ENCODE measurements around the gene TEKT3.

The TEKT3 gene

DNA sequence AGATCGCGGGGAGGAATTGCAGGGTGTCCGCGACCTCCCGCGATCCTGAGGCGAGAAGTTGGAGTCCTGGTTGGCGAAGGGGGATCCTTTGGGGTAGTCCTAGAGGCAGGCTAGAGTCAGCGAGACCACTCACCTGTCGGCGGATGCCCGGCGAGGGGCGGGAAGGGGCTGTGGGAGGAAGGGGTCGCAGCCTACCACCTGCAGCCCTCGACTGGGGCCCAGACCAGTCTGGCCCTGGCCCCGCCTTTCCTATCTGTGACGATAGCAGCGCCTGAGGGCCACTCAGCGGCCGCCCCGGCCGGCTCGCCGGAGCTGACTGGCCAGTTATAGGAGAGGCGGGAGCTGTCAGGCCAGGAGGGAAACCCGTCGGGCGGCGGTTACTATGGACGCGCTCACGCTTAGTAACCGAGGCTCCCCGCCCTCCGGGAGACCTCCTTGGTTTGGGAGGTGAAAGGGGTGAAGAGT is at the start of gene TEKT3:
TEKT3 (minus strand) TSS at position 213 of the 465 bp plus-strand sequence. CDS start 10,012 bp downstream, outside the sequence.
- DNase-seq = no peak

DNA sequence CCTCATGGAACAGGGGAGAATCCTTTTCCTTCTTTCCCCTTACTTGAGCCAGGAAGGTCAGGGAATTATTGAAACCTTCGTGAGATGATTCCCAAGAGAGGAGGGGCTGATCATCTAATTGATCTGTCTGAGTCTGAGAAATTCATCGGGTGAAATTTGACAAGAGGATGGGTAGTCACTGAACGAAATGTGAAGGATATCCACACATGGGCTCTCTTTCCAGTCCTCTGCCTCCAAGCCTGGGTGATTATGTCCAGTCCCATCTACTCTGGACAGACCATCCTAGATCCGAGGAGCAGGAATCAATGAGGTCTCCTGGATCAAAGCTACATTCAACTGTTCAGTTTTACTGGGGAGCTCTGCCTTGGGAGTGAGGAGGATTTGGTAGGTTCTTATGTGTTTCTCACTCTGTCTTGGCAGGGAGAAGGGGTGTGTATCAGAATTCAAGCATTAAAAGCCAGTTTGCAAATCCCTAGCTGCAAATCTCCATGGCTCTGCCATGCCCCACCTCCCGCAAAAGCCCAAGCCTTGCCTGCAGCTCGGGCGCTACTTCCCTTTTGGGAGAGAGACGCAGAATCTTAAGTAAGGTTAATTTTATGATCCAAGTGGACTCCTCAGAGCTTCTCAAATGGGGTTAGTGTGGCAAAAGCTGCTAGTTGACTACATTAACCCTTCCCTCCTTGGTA is 47.1 kb upstream of the TEKT3 start:
- no peak for DNase-seq

DNA sequence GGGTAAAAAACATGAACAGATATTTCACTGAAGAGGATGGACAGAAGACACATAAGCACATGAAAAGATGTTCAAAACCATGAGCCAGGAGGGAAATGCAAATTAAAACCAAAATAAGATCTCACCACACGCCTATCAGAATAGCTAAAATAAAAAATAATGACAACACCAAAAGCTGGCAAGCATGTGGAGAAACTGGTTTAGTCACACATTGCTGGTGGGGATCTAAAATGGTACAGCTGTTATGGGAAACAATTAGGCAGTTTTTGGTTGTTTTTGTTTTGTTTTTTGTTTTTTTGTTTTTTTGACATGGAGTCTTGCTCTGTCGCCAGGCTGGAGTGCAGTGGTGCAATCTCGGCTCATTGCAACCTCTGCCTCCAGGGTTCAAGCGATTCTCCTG is 44.7 kb upstream of the TEKT3 start:
- no peak for DNase-seq

DNA sequence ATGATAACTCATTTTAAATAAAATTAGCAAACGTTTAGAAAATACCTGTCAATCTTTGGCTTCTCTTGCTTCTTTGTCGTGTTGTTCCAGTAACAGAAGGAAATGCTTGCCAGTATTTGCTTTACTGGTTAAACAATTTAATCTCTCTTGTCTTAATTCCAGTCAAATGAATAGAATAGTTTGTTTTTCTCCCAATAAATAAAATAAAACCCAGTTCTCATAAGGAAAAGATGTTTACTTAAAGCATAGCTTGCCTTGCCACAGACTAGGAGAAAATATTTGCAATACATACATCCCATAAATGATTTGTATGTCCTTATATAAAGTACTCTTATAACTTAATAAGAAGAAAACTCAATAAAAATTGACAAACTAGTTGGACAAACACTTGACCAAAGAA is 43.9 kb upstream of the TEKT3 start:
- no peak for DNase-seq

GRCh38 chr17:15384142-15384787 is 42.9 kb upstream of the TEKT3 start:
- DNase-seq = no peak

DNA sequence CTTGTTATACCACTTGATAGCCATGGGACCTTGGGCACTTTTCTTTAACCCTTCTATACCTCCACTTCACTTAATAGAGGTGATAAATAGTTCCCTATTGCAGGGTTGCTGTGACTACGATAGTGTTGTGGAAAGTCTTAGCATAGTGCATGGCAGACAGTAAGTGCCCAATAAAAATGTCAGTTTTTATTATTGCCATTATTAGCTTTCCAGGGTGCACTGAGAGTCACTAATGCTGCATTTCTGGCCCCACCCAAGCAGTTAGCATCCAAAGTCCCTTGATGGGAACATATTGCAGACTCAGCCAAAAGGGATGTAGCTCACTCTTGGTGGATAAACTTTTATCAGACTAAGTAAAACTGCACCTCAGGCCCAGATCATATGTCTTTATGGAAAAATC is 41.5 kb upstream of the TEKT3 start:
- no peak for DNase-seq

DNA sequence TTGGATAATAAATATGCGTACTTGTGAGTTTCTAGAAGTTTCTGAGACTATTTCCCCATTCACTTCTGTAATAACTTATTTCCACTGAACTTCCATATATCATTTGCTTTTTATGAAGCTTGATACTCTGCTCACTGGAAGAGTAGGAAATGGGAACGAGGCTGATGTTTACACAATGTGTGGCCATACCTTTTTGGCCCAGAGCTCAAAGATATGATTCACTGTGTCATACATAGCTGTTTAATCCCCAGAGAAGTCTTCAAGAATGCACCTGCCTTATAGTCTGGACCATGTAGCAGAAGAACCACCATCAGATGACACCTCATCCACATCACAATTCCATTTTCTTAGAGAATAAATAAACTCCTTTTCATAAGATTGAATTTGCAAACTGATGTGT is 40.3 kb upstream of the TEKT3 start:
- no peak for DNase-seq

DNA sequence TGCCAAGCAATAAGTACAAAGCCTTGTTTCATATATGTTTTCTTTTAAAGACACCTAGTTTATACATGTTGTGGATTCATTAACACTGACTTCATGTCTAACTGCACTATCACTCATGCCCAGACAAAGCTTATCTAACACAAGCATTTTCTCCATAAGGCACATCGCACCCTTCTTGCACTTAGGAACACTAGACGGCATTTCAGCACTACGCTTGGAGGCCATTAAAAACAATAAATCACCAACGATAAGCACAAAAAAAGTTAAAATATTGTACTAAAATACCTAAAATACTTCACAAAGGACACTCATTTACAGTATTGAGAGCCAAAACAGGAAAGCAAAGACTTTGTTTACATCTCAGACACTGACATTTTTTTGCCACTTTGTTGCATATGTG is 39.0 kb upstream of the TEKT3 start:
- DNase-seq = no peak

DNA sequence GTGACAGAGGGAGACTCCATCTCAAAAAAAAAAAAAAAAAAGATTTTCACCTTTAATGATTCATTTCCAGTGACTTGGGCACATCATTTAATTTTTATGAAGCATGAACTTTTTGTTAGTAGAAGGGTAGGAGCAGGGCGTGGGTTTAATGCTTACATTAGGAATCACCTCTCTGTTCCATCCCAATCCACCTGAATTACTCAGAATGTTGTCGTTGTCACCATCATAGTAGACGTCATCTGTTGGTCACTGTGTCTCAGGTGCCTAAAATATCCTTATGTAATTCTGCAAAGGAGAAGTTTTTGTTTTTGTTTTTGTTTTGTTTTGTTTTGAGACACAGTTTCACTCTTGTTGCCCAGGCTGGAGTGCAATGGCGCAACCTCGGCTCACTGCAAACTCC is 38.3 kb upstream of the TEKT3 start:
- DNase-seq = no peak

GRCh38 chr17:15378243-15378642 is 36.8 kb upstream of the TEKT3 start:
- DNase-seq = no peak

GRCh38 chr17:15377616-15378015 is 36.2 kb upstream of the TEKT3 start:
- DNase-seq = no peak

- DNase-seq = no peak
These were observed 35.8 kb upstream of the TEKT3 start for GRCh38 chr17:15377200-15377599.

DNA sequence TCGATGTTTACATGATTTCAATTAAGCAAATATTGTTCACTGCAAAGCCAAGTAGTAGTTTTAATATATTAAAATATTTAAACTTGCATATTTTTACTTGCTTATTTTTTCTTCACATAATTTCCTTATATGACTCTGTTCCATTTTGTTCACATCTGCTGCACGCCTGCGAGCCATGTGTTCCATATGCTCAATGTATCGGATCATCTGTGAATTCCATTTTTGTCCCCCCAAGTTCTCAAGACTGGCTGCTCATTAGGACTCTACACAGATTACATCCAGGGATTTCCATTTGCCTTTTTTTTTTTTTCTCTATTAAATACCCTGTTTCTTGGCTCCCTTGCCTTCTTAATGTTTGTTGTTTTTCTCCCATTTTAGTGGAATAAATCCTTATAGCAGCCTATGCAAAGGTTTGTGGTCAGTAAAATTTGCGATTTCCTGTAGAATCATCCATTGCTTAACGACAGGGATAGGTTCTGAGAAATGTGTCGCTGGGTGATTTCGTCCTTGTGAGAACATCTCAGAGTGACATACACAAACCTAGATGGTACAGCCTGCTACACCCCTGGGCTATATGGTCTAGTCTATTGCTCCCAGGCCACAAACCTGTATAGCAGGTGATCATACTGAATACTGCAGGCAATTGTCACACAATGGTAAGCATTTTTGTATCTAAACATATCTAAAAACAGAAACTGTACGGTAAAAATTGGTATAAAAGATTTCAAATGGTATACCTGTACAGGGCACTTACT is 30.2 kb upstream of the TEKT3 start:
- DNase-seq = no peak

DNA sequence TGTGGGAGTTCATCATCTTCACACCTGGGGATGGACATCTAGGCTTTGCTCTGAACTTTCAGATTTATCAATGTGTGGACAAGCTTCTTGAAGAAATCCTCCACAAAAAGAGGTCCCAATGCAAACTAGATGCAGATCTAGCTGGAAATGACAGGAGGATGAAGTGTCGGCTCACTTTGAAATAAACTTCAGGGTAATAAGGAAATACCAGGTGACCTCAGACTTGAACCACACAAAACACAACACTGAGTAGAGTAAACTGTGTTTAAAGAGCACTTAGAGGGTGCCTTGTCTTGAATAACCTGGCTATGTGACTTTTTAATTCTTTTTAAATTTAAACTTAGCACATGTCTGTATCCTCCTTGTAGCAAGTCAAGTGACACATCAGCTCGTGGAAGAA is 27.2 kb upstream of the TEKT3 start:
- no peak for DNase-seq

GRCh38 chr17:15366026-15366425 is 24.6 kb upstream of the TEKT3 start:
- no peak for DNase-seq

- DNase-seq = no peak
These were observed 23.2 kb upstream of the TEKT3 start for GRCh38 chr17:15364615-15365014.

GRCh38 chr17:15363702-15364101 is 22.3 kb upstream of the TEKT3 start:
- DNase-seq = no peak

- no peak for DNase-seq
These were observed 20.2 kb upstream of the TEKT3 start for GRCh38 chr17:15361592-15361991.

GRCh38 chr17:15361151-15361550 is 19.8 kb upstream of the TEKT3 start:
- no peak for DNase-seq

GRCh38 chr17:15354256-15354655 is 12.9 kb upstream of the TEKT3 start:
- DNase-seq = no peak

GRCh38 chr17:15351925-15352324 is 10.5 kb upstream of the TEKT3 start:
- no peak for DNase-seq

DNA sequence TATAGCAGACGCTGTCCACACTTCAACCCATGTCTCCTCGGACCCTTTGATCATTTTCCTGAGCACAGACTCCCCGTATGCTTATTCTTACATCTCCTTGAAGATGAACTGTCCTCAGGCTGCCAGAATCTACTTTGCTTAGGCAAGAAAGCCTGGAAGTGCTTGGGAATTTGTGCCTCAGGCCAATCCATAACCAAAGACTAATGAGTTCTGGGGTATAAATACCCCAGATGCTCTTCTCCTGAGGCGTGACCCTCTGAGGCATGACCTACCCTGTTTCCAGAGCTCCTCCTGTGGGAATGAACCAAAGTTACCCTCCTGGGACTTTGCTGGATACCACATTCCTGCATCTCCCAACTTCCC is 10.1 kb upstream of the TEKT3 start:
- DNase-seq = no peak

- DNase-seq = no peak
These were observed 9.5 kb upstream of the TEKT3 start for GRCh38 chr17:15350777-15351477.

DNA sequence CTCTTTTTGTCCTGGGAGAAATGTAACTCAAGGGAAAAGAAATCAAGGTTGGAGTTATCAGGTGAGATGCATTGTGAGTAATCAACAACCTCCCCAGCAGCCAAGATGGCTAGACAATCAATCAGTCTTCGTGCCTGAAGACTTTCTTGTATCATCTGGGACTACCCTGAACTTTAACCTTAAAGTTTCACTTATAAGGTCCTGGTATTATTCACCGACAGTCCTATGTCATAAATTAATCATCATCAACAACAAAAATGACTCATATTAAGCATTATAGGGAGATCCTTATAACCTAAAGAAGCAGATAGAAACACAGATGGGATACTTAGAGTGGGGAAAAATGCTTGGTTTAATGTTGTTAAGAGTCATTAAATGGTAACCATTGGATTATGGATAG is 7.7 kb upstream of the TEKT3 start:
- DNase-seq = no peak

Data from stimulated activated CD4-positive, alpha-beta T cell treated with anti-CD3 and anti-CD28 coated beads, Interleukin-4, amount 100 ng/mL, for 24 hours (primary cell).